RWPE1 (cell line): ENCODE data around the gene FAM221B.
A peak's percentile ranks its signal among the peaks of the same experiment; 100 is the strongest.

Source experiments
- CTCF ChIA-PET: fragments of 350-600 bp; sonication (Branson Sonifier 250); formaldehyde crosslinking; extraction: SDS; loops from one replicate; lab custom pipeline; 2021; lab: Yijun Ruan, JAX
- POLR2A ChIA-PET: fragments of 400-600 bp; formaldehyde crosslinking; extraction: SDS; loops from one replicate; lab custom pipeline; 2020; ENCODE audit warnings: antibody characterized with exemption; ENCODE audit not compliant: low non-redundant PET; lab: Yijun Ruan, JAX
- DNase-seq: peaks from one replicate; pipeline ENCODE4 v3.0.0; 2012; ENCODE audit warnings: low spot score
- H3K27ac ChIP-seq: fragments of 450-650 bp; 2 replicates; pipeline ENCODE4 v1.5.1; 2017
- TF ChIP-seq, protein P1 (sequence below): fragments of 450-650 bp; conservative IDR thresholded peaks from 2 replicates; pipeline ENCODE4 v1.5.1; 2017; ENCODE audit warnings: low read depth, mild to moderate bottlenecking

FAM221B gene

DNA sequence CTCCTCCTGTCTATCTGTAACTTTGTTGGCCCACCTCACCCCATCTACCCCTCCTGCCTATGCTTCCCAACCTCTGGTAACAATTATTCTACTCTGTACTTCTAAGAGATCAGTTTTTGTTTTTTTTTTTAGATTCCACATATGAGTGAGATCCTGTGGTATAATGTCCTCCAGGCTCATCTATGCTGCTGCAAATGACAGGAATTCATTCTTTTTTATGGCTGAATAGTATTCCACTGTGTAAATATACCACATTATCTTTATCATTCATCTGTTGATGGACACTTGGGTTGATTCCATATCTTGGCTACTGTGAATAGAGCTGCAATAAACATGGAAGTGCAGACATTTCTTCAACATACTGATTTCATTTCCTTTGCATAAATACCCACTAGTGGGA lies 45.1 kb downstream of the FAM221B start:
- no peak overlapping the region for H3K27ac ChIP-seq
- ChIA-PET CTCF (interaction anchor here (0.6 kb wide), 1 partner anchor 103 kb away, joined by 3 read pairs; no protein-coding TSS in a partner anchor), POLR2A (no interaction called here)
- TF ChIP-seq, protein P1, sequence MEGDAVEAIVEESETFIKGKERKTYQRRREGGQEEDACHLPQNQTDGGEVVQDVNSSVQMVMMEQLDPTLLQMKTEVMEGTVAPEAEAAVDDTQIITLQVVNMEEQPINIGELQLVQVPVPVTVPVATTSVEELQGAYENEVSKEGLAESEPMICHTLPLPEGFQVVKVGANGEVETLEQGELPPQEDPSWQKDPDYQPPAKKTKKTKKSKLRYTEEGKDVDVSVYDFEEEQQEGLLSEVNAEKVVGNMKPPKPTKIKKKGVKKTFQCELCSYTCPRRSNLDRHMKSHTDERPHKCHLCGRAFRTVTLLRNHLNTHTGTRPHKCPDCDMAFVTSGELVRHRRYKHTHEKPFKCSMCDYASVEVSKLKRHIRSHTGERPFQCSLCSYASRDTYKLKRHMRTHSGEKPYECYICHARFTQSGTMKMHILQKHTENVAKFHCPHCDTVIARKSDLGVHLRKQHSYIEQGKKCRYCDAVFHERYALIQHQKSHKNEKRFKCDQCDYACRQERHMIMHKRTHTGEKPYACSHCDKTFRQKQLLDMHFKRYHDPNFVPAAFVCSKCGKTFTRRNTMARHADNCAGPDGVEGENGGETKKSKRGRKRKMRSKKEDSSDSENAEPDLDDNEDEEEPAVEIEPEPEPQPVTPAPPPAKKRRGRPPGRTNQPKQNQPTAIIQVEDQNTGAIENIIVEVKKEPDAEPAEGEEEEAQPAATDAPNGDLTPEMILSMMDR: no peak
- DNase-seq: no peak

DNA sequence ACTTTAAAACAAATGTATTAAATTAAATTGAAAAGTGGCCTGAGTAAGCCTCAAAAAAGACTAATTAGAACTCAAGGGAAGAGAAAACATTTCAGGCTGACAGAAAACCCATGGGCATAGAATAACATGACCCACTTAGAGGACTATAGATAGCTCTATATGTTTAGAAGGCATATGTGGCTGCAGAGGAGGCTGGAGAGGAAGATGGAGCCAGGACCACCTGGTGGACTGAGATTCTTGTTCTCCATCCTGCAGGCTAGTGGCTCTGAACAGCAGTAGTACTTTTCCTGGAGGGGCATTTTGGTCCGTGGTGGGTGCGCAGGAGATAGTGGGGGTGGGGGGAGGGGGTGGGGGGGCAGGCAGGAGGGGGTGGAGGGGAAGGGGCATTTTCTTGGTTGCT lies 47.5 kb downstream of the FAM221B start:
- ChIA-PET CTCF (interaction anchor here (1.8 kb wide), 1 partner anchor 9 kb away, joined by 6 read pairs; no protein-coding TSS in a partner anchor), POLR2A (no interaction called here)
- TF ChIP-seq, protein P1: no peak
- no peak for DNase-seq
- H3K27ac ChIP-seq: no peak overlapping the region

GRCh38 chr9:35778496-35778895 lies 50.0 kb downstream of the FAM221B start:
- CTCF ChIA-PET: interaction anchor here (0.8 to 1.1 kb wide), 2 partner anchors 10 to 12 kb away, joined by 3 read pairs; no protein-coding TSS in a partner anchor
- POLR2A ChIA-PET: no interaction called here
- TF ChIP-seq, protein P1: no peak
- DNase-seq: no peak
- H3K27ac ChIP-seq: no peak overlapping the region

GRCh38 chr9:35776018-35776417 lies 52.5 kb downstream of the FAM221B start:
- POLR2A ChIA-PET: no interaction called here
- H3K27ac ChIP-seq: no peak overlapping the region
- no peak for DNase-seq
- TF ChIP-seq, protein P1: no peak
- CTCF ChIA-PET: interaction anchor here (0.6 kb wide), 1 partner anchor 400 kb away, joined by 3 read pairs; no protein-coding TSS in a partner anchor

DNA sequence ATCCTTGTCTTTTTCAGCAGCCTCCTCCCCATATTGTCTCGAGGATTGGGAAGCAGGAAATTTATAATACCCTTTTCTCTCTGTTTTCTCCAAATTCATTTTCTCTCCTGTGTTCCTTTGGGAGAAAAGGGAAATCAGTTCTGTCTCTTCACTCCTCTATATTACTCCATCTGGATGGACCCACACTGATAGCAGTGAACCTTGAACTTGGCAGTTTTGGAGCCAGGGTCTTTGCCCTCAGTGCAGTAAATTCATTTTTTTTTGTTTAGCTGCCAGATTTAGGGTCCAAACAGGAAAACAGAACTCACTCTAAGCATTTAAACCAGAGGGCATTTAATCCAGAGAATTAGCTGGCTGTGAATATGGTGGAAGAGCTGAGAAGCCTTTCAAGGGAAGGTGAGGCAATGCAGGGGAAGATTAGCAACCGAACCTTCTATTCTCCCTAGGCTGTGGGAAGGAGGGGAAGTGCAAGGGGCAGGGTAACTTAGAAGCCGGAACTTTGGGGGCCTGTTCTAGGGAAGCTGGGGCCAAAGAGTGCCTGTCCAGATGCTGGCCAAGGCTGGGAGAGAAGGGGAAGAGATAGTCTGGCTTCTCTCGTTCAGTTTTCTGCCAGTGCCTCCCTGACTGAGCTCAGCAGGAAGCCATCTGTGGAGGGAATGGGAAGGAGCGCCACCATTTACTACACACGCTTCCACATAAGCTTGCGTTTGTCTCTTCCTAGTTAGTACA lies 53.5 kb downstream of the FAM221B start:
- no peak overlapping the region for H3K27ac ChIP-seq
- TF ChIP-seq, protein P1: no peak
- ChIA-PET POLR2A (no interaction called here), CTCF (interaction anchor here (0.6 to 1.0 kb wide), 4 partner anchors 13 to 70 kb away, joined by 3 read pairs; no protein-coding TSS in a partner anchor)
- DNase-seq: no peak

- POLR2A ChIA-PET: interaction anchor here (0.5 kb wide), 1 partner anchor 11 kb away, joined by 3 read pairs; no protein-coding TSS in a partner anchor
- CTCF ChIA-PET: interaction anchor here (0.6 to 1.5 kb wide), 3 partner anchors 18 to 296 kb away, joined by 4 to 5 read pairs (median 4); no protein-coding TSS in a partner anchor
- H3K27ac ChIP-seq: no peak overlapping the region; the same call in 1 of the 2 replicates
Measured at GRCh38 chr9:35771943-35772342, 56.6 kb downstream of the FAM221B start.

More at GRCh38 chr9:35771943-35772342, 56.6 kb downstream of the FAM221B start:
- DNase-seq: peak; percentile 76
- TF ChIP-seq, protein P1: no peak
